GM18502 (cell line): ENCODE measurements around the gene TBXAS1.

Source experiments
- ATAC-seq: cut with Tn5 transposase; IDR thresholded peaks from one replicate; pipeline ENCODE4 v1.9.1; 2021; ENCODE audit warnings: mild to moderate bottlenecking; ENCODE audit not compliant: unreplicated experiment, poor library complexity

TBXAS1 gene

GRCh38 chr7:139937715-139938114 lies 108.7 kb downstream of the TBXAS1 start:
- ATAC-seq: no peak

GRCh38 chr7:139940866-139941265 lies 111.8 kb downstream of the TBXAS1 start:
- no peak for ATAC-seq

GRCh38 chr7:139941421-139941820 lies 112.4 kb downstream of the TBXAS1 start:
- no peak for ATAC-seq

- no peak for ATAC-seq
These were observed 112.8 kb downstream of the TBXAS1 start for GRCh38 chr7:139941866-139942265.

- no peak for ATAC-seq
These were observed 113.6 kb downstream of the TBXAS1 start for GRCh38 chr7:139942636-139943035.

GRCh38 chr7:139943401-139943800 lies 114.3 kb downstream of the TBXAS1 start:
- no peak for ATAC-seq

GRCh38 chr7:139944248-139944647 lies 115.2 kb downstream of the TBXAS1 start:
- no peak for ATAC-seq

- no peak for ATAC-seq
These were observed 117.5 kb downstream of the TBXAS1 start for GRCh38 chr7:139946533-139946932.

- ATAC-seq: no peak
These were observed 118.0 kb downstream of the TBXAS1 start for GRCh38 chr7:139947021-139947420.

GRCh38 chr7:139948167-139948566 lies 119.1 kb downstream of the TBXAS1 start:
- ATAC-seq: no peak

- no peak for ATAC-seq
These were observed 119.7 kb downstream of the TBXAS1 start for GRCh38 chr7:139948587-139949335.

- no peak for ATAC-seq
These were observed 120.6 kb downstream of the TBXAS1 start for GRCh38 chr7:139949629-139950028.

- no peak for ATAC-seq
These were observed 121.9 kb downstream of the TBXAS1 start for GRCh38 chr7:139950881-139951525.

GRCh38 chr7:139953229-139953628 lies 124.2 kb downstream of the TBXAS1 start:
- no peak for ATAC-seq

GRCh38 chr7:139955109-139955820 lies 126.2 kb downstream of the TBXAS1 start:
- no peak for ATAC-seq

- no peak for ATAC-seq
These were observed 129.7 kb downstream of the TBXAS1 start for GRCh38 chr7:139958599-139959284.

GRCh38 chr7:139959285-139959628 lies 130.2 kb downstream of the TBXAS1 start:
- no peak for ATAC-seq

- ATAC-seq: no peak
These were observed 130.7 kb downstream of the TBXAS1 start for GRCh38 chr7:139959718-139960117.

GRCh38 chr7:139960157-139960556 lies 131.1 kb downstream of the TBXAS1 start:
- no peak for ATAC-seq

- no peak for ATAC-seq
These were observed 137.0 kb downstream of the TBXAS1 start for GRCh38 chr7:139965942-139966628.
